ENCODE data around the gene SLC1A7.

Gene SLC1A7

DNA sequence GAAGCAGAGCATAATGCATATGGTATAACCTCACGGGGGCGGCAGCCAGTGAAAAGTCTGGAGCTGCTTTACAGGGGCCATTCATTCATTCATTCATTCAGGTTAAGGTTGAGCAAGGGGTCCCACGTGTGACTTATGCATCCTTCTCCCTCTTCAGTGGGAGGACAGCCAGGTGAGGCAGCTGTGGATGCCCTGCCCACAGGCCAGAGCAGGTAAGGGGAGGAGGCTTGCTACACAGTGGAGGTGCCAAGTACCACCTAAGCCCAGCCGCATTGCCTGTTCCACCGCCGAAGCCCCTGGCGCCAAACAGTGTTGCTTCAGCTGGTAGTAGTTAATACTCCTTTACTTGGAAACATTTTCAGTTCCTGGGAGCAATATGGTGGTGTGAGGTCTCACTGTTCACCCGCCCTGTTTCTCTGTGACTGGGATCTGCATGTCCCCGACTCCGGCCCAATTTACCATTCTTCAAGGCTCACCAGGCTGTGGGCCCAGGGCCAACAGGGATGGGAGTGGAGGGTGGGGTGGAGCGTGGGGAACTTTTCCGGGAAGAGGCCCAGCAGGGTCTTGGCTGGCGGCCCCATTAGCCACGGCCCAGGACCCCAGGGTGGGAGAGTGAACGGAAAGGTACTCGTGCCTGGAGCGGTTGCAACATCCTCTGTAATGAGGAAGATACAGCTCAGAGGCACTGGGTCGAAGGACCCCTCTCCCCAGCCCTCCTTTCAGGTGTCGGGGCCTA lies 81.1 kb downstream of the SLC1A7 start:
- DNase-seq (ENCODE audit: low read depth in 2 of 2), result no peak

DNA sequence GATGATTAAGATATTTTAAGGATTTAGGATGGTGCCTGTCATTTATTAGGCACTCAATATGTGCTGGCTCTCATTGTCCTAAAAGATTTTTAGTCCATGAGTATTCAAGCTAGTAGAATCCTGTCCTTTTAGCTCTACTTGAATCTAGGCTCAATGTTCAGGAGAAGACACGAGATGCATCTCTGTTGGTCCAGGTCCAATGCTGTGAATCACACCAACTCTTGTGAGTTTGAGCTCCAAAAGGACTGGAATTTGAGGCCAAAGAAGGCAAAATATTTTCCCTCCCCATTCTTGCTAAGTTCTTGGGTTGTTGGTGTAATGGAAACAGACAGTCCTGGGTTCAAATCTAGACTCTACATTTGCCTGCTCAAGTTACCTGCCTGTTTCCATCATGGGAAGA lies 81.9 kb downstream of the SLC1A7 start:
- DNase-seq (ENCODE audit: low read depth in 2 of 2), result no peak

DNA sequence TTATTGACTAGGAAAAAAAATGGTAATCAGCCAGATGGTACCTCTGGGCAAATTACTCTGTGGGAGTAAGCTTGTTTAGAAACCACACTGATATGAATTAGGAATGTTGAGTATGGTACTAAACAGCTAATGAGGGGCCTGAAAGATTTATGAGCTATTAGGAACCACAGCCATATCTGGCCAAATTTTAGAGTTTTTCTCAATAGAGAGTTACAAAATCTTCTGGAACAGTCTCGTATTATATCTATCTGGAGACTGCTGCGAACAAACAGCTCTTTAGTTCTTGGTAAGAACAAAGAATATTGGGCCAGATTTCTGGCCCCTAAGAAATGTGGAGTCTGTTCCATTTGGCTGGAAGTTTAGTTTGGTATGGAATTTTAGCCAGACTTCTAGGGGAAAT lies 85.3 kb downstream of the SLC1A7 start:
- DNase-seq (ENCODE audit: low read depth in 2 of 2), result no peak

DNA sequence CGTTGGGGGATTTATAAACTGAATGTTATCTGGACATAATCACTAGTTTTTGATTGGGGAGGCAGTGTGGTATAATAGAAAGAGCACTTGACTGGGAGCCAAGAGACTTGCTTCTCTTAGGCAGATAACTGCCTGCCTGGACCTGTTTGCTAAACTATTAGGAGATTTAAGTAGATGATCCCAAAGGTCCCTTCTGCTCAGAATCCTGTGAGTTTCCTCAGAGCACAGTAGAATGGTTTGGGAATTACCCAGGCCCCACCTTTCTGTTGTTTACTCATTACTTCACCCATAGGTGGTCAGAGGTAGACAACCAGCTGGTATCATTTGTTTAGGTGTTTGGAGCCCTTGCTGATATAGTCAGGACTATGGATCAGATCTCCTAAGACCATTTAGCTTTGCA lies 90.8 kb downstream of the SLC1A7 start:
- DNase-seq (ENCODE audit: low read depth in 2 of 2), result no peak

DNA sequence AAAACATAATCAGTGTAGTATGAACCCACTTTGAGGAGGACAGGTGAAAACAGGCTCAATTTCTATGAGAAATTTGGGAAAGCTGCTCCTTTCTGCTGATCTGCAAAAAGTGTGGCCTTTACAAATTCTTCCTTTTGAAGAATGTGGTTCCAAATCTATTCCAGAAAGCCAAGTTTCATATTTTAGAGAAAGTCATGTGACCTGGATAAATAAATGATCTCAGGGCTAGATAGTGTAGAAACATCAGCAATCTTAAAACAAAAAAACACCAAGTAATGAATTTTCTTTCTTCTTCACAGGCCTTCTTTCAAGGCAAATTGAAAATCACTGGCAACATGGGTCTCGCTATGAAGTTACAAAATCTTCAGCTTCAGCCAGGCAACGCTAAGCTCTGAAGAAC lies 92.1 kb downstream of the SLC1A7 start:
- DNase-seq (ENCODE audit: low read depth in 2 of 2), result no peak

DNA sequence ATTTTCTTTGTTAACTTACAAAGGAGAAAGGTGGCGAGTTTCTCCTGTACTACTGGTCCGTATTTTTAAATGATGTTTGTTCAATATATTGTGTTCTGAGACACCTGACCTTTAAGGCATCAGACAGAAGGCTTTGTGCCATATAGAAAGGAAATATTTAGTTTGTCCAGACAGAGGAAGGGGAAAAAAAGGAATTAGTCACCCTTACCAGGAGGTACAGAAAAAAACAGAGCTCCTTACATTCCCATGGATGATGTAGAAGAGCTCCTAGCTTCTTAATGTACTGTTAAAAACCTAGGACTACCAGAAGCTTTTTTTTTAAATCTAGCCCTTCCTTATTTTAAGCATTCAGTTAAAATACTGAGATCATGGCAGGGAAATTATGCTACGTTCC lies 92.9 kb downstream of the SLC1A7 start:
- no peak for DNase-seq (ENCODE audit: low read depth in 2 of 2)

DNA sequence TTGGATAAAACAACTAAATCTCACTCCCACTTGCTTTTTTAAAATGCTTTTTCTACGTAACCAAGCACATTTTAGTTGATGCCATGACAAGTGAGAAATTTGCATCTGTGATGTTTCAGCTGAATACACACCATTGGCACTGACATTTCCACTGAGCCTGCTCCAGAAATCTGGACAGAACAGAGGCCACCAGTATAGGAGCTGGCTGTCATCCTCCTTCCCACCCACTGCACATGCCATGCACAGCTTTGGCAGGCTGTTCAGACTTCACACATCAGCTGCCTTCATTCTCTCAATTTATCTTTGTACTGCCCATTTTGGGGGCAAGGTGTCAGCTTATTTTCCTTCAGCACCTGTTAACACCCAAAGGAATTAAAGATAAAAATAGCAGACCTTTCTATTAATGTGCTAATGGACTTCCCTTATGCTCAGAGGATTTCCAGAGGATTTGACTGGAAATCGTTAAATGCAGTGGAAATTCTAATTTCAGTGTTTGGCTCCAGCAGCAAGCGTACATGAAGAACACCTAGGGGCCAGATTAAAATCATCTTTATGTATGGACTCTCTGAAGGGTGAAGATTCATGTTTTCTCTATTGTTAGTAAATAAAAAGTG lies 93.4 kb downstream of the SLC1A7 start:
- DNase-seq (ENCODE audit: low read depth in 2 of 2), result no peak

DNA sequence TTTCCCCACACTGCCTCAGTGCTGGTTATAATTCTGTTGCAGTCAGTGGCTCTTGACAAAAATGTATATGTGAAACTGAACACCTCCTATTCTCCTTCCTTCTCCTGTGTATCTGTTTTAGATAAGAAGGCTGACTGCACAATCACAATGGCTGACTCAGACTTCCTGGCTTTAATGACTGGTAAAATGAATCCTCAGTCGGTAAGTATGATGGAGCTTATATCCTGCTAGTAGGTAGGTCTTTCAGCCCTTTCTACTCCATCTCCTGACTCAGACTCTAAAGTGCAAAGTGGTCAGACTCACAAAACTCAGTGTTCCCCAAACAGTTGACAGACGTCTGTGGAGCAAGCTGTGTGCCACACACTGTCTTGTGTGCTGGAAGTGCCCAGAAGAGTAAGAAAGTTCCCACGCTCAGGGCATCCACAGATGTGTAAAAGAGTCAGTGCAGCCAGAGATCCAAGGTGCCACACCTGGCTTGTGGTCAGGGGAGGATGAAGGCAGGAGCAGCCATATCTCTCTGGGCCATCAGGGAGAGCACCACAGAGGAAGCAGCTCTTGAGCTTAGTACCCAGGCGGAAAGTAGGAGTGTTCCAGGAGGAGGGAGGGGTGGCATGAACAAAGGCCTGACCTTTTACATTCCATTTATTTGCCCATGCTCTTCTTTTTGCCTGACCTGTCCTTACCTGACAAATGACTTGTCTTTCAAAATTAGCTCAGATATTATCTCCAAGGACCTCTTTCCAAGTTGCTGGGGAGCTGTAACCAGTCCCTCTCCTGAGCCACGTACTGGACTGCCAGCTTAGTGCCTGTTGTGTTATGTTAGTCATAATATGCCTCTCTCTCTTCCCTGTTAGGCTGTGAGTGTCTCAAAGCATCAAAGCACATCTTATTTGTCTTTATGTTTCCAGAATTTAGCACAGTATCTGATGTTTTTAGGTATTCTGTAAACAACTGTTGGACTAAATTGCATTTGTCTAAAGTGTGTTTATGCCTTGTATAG lies 94.4 kb downstream of the SLC1A7 start:
- no peak for DNase-seq (ENCODE audit: low read depth in 2 of 2)

DNA sequence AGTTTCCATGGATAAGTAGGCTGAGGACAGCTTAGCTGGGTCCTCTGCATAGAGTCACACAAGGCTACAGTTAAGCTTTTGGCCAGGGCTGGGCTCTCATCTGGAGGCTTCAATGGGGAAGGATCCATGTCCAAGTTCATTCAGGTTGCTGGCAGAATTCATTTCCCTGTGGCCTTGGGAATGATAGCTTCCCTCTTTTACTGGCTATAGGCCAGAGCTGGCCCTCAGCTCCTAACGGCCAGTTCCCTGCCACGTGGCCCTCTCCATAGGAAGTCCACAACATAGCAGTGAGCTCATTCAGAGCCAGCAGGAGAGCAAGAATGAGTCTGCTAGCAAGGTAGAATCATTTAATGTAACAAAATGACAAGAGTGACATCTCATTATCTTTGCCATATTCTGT lies 95.5 kb downstream of the SLC1A7 start:
- DNase-seq (ENCODE audit: low read depth in 2 of 2), result no peak

DNA sequence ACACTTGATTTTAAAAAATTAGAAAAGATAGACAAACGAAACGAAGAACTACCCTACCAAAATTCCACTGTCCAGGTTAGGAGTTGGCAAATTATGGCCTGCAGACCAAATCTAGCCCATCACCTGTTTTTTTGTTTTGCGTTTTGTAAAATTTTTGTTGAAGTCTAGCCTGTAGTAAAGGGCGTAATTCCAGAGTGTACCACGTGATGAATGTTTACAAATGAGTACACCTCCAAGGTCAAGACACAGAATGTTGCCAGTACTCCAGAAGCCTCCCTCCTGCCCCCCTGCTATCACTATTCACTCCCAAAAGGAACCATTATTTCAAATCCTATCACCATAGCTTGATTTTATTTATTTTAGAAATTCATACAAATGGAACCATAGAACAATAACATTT lies 97.5 kb downstream of the SLC1A7 start:
- no peak for DNase-seq (ENCODE audit: low read depth in 2 of 2)

DNA sequence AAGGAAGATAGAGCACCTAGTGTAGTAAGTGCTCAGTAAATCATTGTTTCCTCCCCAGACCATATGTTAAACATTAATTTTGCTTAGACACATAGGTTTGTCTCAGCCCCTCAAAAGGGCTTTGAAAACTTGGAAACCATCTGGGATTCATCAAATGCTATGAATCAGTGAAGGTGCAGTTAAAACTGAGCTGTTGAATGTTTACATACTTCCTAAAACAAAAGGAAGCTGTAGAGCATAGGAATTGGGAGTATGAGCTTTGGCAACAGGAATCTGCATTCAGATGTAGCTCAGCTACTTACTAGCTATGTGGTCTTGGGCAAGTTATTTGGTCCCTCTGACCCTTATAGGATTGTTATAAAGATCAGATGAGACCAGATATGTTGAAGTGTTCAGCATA lies 99.2 kb downstream of the SLC1A7 start:
- DNase-seq (ENCODE audit: low read depth in 2 of 2), result no peak

DNA sequence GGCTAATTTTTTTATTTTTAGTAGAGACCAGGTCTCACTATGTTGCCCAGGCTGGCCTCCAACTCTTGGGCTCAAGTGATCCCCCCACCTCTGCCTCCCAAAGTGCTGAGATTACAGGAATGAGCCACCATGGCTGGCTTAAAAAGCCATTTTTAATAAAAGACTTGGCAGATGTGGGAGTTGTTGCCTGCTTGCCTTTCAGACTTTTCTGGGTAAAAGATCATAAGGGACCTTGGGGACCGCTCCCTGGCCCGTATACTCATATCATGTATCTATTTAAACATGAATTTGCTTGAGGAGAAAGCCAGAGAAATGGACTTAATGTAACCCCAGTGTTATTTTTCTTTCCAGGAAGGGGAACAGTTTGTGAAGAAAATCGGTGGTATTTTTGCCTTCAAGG lies 103.9 kb downstream of the SLC1A7 start:
- no peak for DNase-seq (ENCODE audit: low read depth in 2 of 2)

Measured in stimulated activated CD4-positive, alpha-beta T cell treated with anti-CD3 and anti-CD28 coated beads, Interleukin-4, amount 100 ng/mL, for 48 hours (primary cell).